SU-DHL-6 (cell line): Measurements from ENCODE around the gene SEPTIN6.

Experiments
- H2AFZ ChIP-seq: fragments of 200-600 bp; sonication (generic); 2 replicates; pipeline ENCODE4 v1.6.1; 2014; ENCODE audit warnings: low read depth, mild to moderate bottlenecking, moderate library complexity, mixed read lengths, antibody characterized with exemption, low read length; ENCODE audit not compliant: severe bottlenecking
- H3F3A ChIP-seq: fragments of 200-600 bp; shearing (Covaris generic); 2 replicates; pipeline ENCODE4 v1.6.0; 2016; ENCODE audit warnings: antibody characterized with exemption, mild to moderate bottlenecking; ENCODE audit not compliant: insufficient read depth
- H3K27ac ChIP-seq: fragments of 200-600 bp; sonication (generic); 2 replicates; pipeline ENCODE4 v1.5.1; 2016; ENCODE audit warnings: low read depth, mild to moderate bottlenecking, low read length, moderate library complexity, mixed read lengths
- H3K27me3 ChIP-seq: fragments of 200-600 bp; sonication (generic), shearing (Covaris generic); 2 replicates; pipeline ENCODE4 v1.6.0; 2014; ENCODE audit warnings: mild to moderate bottlenecking, low read length
- H3K36me3 ChIP-seq: fragments of 200-600 bp; sonication (generic); 2 replicates; pipeline ENCODE4 v1.6.1; 2014; ENCODE audit warnings: mild to moderate bottlenecking, low read length, mixed read lengths
- H3K4me2 ChIP-seq: fragments of 300-600, 200-600 bp; shearing (Covaris generic), sonication (generic); 2 replicates; pipeline ENCODE4 v1.6.0; 2014; ENCODE audit warnings: low read length, low read depth, mild to moderate bottlenecking; ENCODE audit not compliant: poor library complexity, severe bottlenecking
- H3K4me3 ChIP-seq: fragments of 200-600 bp; sonication (generic); 2 replicates; pipeline ENCODE4 v1.5.1; 2014; ENCODE audit warnings: antibody characterized with exemption, low read length, mild to moderate bottlenecking, mixed read lengths; ENCODE audit not compliant: insufficient read depth, poor library complexity, severe bottlenecking
- H3K79me2 ChIP-seq: fragments of 200-600 bp; sonication (generic); 2 replicates; pipeline ENCODE4 v1.6.1; 2014; ENCODE audit warnings: mild to moderate bottlenecking, low read length, moderate library complexity; ENCODE audit not compliant: insufficient read depth
- H3K9ac ChIP-seq: fragments of 200-600 bp; sonication (generic); 2 replicates; pipeline ENCODE4 v1.7.0; 2014; ENCODE audit warnings: mild to moderate bottlenecking, low read length
- H3K9me2 ChIP-seq: fragments of 200-600 bp; sonication (generic); replicated peaks from 2 replicates; pipeline ENCODE4 v1.6.1; 2014; ENCODE audit warnings: low read length; ENCODE audit not compliant: insufficient read depth
- H3K9me3 ChIP-seq: fragments of 200-600 bp; sonication (generic); 2 replicates; pipeline ENCODE4 v1.6.1; 2014; ENCODE audit warnings: low read length, mixed read lengths; ENCODE audit not compliant: insufficient read depth
- H4K20me1 ChIP-seq: fragments of 200-600 bp; sonication (generic); 2 replicates; pipeline ENCODE4 v1.6.1; 2014; ENCODE audit warnings: low read depth, mild to moderate bottlenecking, antibody characterized with exemption, low read length, moderate library complexity, mixed read lengths
- CTCF ChIP-seq: fragments of 200-600 bp; sonication (generic); IDR thresholded peaks from one replicate; pipeline ENCODE4 v1.5.1; 2017; ENCODE audit warnings: antibody characterized with exemption, mild to moderate bottlenecking, low read length, moderate library complexity; ENCODE audit not compliant: insufficient read depth, poor library complexity, severe bottlenecking
- EZH2phosphoT487 ChIP-seq: fragments of 200-600 bp; sonication (generic), shearing (Covaris generic); conservative IDR thresholded peaks from 2 replicates; pipeline ENCODE4 v1.6.1; 2018; ENCODE audit warnings: mild to moderate bottlenecking, antibody characterized with exemption, low read length, moderate library complexity, mixed read lengths

SEPTIN6 gene

GRCh38 chrX:119673336-119673735, 19.6 kb downstream of the SEPTIN6 start:
- peaks cover 6% of the 10 kb centered on the region for H3F3A ChIP-seq
- TF ChIP-seq CTCF (no peak), EZH2phosphoT487 (no peak)
- no peak overlapping the region for H3K27ac ChIP-seq
- no peak overlapping the region for H3K4me3 ChIP-seq
- no peaks in the 10 kb centered on the region for H3K27me3 ChIP-seq
- H3K79me2 ChIP-seq = peaks cover 30% of the 10 kb centered on the region
- H3K36me3 ChIP-seq = no peaks in the 10 kb centered on the region
- no peak overlapping the region for H3K4me2 ChIP-seq
- no peaks in the 10 kb centered on the region for H3K9me3 ChIP-seq
- H2AFZ ChIP-seq = no peak overlapping the region
- H4K20me1 ChIP-seq = no peaks in the 10 kb centered on the region
- no peaks in the 10 kb centered on the region for H3K9me2 ChIP-seq
- no peak overlapping the region for H3K9ac ChIP-seq

GRCh38 chrX:119672426-119672825, 20.5 kb downstream of the SEPTIN6 start:
- Histone ChIP-seq H3K27ac (no peak overlapping the region), H3K27me3 (no peaks in the 10 kb centered on the region), H3K9me2 (no peaks in the 10 kb centered on the region), H3K36me3 (no peaks in the 10 kb centered on the region), H3K9me3 (no peaks in the 10 kb centered on the region), H3K79me2 (peaks cover 25% of the 10 kb centered on the region), H3K4me3 (no peak overlapping the region), H3F3A (peaks cover 2% of the 10 kb centered on the region; the same call in 1 of the 2 replicates), H4K20me1 (no peaks in the 10 kb centered on the region), H3K9ac (no peak overlapping the region), H3K4me2 (no peak overlapping the region), H2AFZ (no peak overlapping the region)
- TF ChIP-seq CTCF (no peak), EZH2phosphoT487 (no peak)

- H3K9ac ChIP-seq = no peak overlapping the region
- no peak overlapping the region for H3K4me2 ChIP-seq
- H3K4me3 ChIP-seq = no peak overlapping the region
- H3K36me3 ChIP-seq = no peaks in the 10 kb centered on the region
- H3K9me2 ChIP-seq = no peaks in the 10 kb centered on the region
- no peak overlapping the region for H3K27ac ChIP-seq
- H3K9me3 ChIP-seq = no peaks in the 10 kb centered on the region
- no peaks in the 10 kb centered on the region for H4K20me1 ChIP-seq
- no peaks in the 10 kb centered on the region for H3K27me3 ChIP-seq
- peaks cover 4% of the 10 kb centered on the region; the same call in 1 of the 2 replicates for H3K79me2 ChIP-seq
- TF ChIP-seq CTCF = no peak
- no peak for TF ChIP-seq EZH2phosphoT487
- no peak overlapping the region for H2AFZ ChIP-seq
- H3F3A ChIP-seq = peaks cover 11% of the 10 kb centered on the region
Observed at GRCh38 chrX:119669424-119670037, 23.4 kb downstream of the SEPTIN6 start.
